Calu3 (cell line): Measurements from ENCODE around the gene ARGLU1. TPM values are rescaled to one million over a fixed set of nuclear protein-coding genes. Genes with fewer than 3 reads are reported as not detected.

Experiments
- BruUV-seq: library from RNA; stranded (reverse); fragments of 400-500 nt; replicated peaks from 2 replicates; lab custom pipeline; 2021; lab: Mats Ljungman, UMichigan
- CTCF ChIA-PET: fragments of 300-600 bp; sonication (Branson Sonifier 250); formaldehyde crosslinking; loops from one replicate; lab custom pipeline; 2022; ENCODE audit warnings: antibody characterized with exemption; lab: Charles Lee
- DNase-seq: peaks from one replicate; pipeline ENCODE4 v3.0.0; 2022
- H3K27ac Mint-ChIP-seq: one replicate; pipeline ENCODE4 v1.8.0; 2022; ENCODE audit warnings: mixed read lengths; ENCODE audit not compliant: unreplicated experiment
- H3K27me3 Mint-ChIP-seq: one replicate; pipeline ENCODE4 v1.8.0; 2022; ENCODE audit warnings: mixed read lengths; ENCODE audit not compliant: unreplicated experiment
- H3K36me3 Mint-ChIP-seq: one replicate; pipeline ENCODE4 v1.8.0; 2022; ENCODE audit warnings: mild to moderate bottlenecking, moderate library complexity, mixed read lengths; ENCODE audit not compliant: insufficient read depth, unreplicated experiment
- H3K4me1 Mint-ChIP-seq: one replicate; pipeline ENCODE4 v1.8.0; 2022; ENCODE audit warnings: mild to moderate bottlenecking, low read depth, mixed read lengths; ENCODE audit not compliant: unreplicated experiment
- H3K4me3 Mint-ChIP-seq: one replicate; pipeline ENCODE4 v1.8.0; 2022; ENCODE audit warnings: mild to moderate bottlenecking, low read depth, moderate library complexity, mixed read lengths; ENCODE audit not compliant: unreplicated experiment
- H3K9me3 Mint-ChIP-seq: one replicate; pipeline ENCODE4 v1.8.0; 2022; ENCODE audit warnings: low read depth, mixed read lengths; ENCODE audit not compliant: unreplicated experiment
- intact Hi-C: fragments of 100-400 bp; cut with micrococcal nuclease; formaldehyde crosslinking; loops from one replicate; pipeline ENCODE4 v1.10.0; 2022; ENCODE audit not compliant: unreplicated experiment
- total RNA-seq: library from RNA; stranded (reverse); gene quantifications from 2 replicates; pipeline ENCODE4 v1.2.3, GENCODE V29; 2022
- TF ChIP-seq, protein P1 (sequence below): fragments of 200-600 bp; IDR thresholded peaks from one replicate; pipeline ENCODE4 v1.8.0; 2022; ENCODE audit warnings: antibody characterized with exemption; ENCODE audit not compliant: unreplicated experiment

The ARGLU1 gene
- total RNA-seq, 1 experiment from 2014 or later, result 28.8 TPM

DNA sequence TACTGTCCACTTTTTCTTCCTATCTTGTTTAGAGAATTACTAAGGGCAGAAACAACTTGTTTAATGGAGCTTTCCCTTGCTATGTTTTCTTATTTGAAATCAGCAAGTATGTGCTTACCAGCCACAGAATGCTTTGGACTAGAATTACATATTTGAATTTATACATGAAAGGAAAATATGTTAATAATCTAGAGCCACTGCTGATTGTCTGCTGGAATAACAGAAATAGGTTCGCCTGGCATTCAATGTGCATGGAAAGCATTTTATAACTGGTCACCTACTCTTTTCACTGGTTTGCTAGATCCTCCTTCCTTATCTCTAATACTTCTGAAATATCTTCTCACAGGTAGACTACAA, 40.5 kb downstream of the ARGLU1 start:
- peaks cover 5% of the 10 kb centered on the region for H3K36me3 Mint-ChIP-seq
- no peaks in the 10 kb centered on the region for H3K9me3 Mint-ChIP-seq
- CTCF ChIA-PET, result no interaction called here
- H3K27me3 Mint-ChIP-seq, result no peaks in the 10 kb centered on the region
- TF ChIP-seq, protein P1, sequence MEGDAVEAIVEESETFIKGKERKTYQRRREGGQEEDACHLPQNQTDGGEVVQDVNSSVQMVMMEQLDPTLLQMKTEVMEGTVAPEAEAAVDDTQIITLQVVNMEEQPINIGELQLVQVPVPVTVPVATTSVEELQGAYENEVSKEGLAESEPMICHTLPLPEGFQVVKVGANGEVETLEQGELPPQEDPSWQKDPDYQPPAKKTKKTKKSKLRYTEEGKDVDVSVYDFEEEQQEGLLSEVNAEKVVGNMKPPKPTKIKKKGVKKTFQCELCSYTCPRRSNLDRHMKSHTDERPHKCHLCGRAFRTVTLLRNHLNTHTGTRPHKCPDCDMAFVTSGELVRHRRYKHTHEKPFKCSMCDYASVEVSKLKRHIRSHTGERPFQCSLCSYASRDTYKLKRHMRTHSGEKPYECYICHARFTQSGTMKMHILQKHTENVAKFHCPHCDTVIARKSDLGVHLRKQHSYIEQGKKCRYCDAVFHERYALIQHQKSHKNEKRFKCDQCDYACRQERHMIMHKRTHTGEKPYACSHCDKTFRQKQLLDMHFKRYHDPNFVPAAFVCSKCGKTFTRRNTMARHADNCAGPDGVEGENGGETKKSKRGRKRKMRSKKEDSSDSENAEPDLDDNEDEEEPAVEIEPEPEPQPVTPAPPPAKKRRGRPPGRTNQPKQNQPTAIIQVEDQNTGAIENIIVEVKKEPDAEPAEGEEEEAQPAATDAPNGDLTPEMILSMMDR, result no peak
- BruUV-seq, result no TSS peak
- no peak overlapping the region for H3K4me3 Mint-ChIP-seq
- no peak overlapping the region for H3K27ac Mint-ChIP-seq
- no peak for DNase-seq
- intact Hi-C loops, result no loop called here
- peaks cover 8% of the 10 kb centered on the region for H3K4me1 Mint-ChIP-seq

DNA sequence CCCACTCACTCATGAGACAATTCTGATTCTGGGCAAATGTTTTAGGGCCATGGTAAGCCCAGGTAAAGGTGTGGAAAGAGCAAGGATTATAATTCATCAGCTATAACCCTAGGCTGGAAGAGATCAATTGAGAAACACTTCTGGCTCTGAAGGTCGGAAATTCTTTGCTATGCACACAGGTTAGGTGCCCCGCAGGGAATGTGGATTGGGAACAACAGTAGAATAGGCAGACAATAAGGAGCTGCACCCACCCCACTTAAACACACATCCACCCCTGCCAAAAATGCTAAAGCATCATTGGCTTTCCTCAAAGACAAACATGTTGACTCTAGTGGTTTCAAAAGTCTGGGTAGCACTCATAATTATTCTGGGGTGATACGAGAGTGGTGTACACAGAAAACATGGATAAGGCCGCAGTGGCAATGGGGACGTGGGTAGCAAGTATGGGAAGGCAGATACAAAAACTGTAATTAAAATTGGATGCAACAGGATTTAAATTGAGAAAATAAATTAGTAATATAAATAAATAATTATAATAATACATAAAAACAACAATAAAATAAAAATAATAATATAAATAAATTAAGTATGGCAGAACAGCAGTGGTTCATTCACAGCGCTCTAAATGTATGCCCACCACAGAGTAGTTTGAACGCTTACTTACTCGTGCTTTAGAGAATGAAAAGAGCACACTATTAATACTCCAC, 41.0 kb downstream of the ARGLU1 start:
- CTCF ChIA-PET, result no interaction called here
- H3K9me3 Mint-ChIP-seq, result no peaks in the 10 kb centered on the region
- H3K27ac Mint-ChIP-seq, result peak overlapping the region; percentile 47
- H3K4me3 Mint-ChIP-seq, result no peak overlapping the region
- TF ChIP-seq, protein P1, result no peak
- intact Hi-C loops, result no loop called here
- DNase-seq, result no peak
- H3K4me1 Mint-ChIP-seq, result peaks cover 11% of the 10 kb centered on the region
- no peaks in the 10 kb centered on the region for H3K27me3 Mint-ChIP-seq
- no TSS peak for BruUV-seq
- H3K36me3 Mint-ChIP-seq, result peaks cover 4% of the 10 kb centered on the region

DNA sequence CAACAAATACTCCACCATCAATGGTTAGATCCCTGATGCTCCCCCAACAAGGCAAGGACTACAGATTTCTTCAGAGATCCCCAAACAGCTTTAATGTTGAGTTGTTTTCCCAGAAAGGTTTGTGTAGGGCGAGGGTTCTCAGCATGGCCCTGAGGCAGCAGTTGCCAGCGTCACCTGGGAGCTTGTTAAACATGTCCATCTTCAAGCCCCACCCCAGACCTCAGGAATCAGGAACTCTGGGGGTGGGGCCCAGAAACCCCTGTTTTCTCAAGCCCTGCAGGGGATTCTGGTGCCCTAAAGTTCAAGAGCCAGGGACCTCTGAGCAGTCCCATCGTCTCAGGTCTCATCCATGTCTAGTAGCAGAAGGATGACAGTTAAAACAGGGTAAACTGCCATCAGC, 42.1 kb downstream of the ARGLU1 start:
- H3K27ac Mint-ChIP-seq, result no peak overlapping the region
- H3K4me1 Mint-ChIP-seq, result peaks cover 11% of the 10 kb centered on the region

DNA sequence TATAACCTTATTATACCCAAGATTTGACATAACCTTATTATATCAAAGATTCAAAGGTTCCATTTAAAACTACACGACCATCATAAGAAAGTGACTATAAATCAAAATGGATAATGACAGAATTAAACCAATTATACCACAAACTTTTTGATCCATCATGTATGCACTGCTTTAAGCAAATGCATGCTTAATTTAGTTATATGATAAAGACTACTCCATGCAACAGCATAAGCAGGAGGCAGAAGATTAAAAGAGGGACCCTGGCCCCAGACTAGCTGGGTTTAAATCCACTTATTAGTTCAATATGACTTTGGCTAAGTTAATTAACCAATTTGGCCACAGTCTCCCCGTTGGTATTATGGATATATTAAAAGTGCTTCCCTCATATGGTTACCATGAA, 43.8 kb downstream of the ARGLU1 start:
- no peaks in the 10 kb centered on the region for H3K36me3 Mint-ChIP-seq
- DNase-seq, result no peak
- no peak overlapping the region for H3K4me3 Mint-ChIP-seq
- no TSS peak for BruUV-seq
- peaks cover 11% of the 10 kb centered on the region for H3K4me1 Mint-ChIP-seq
- H3K27ac Mint-ChIP-seq, result no peak overlapping the region
- H3K27me3 Mint-ChIP-seq, result no peaks in the 10 kb centered on the region
- CTCF ChIA-PET, result no interaction called here
- intact Hi-C loops, result no loop called here
- TF ChIP-seq, protein P1, result no peak
- no peaks in the 10 kb centered on the region for H3K9me3 Mint-ChIP-seq

More for the DNA sequence above, 42.1 kb downstream of the ARGLU1 start:
- no peaks in the 10 kb centered on the region for H3K9me3 Mint-ChIP-seq
- H3K4me3 Mint-ChIP-seq, result no peak overlapping the region
- BruUV-seq, result no TSS peak
- peaks cover 4% of the 10 kb centered on the region for H3K36me3 Mint-ChIP-seq
- H3K27me3 Mint-ChIP-seq, result no peaks in the 10 kb centered on the region
- intact Hi-C loops, result no loop called here
- CTCF ChIA-PET, result no interaction called here
- TF ChIP-seq, protein P1, result no peak
- no peak for DNase-seq
